Type B pancreatic cell (in vitro differentiated cells): ENCODE measurements around the gene TANGO6. TPM values are rescaled to one million over a fixed set of nuclear protein-coding genes. Genes with fewer than 3 reads are reported as not detected.

Experiments
- DNase-seq: peaks from one replicate; pipeline ENCODE4 v3.0.0; 2021; ENCODE audit warnings: mixed read lengths; ENCODE audit not compliant: unreplicated experiment; ENCODE audit errors: extremely low spot score
- H3K27ac Mint-ChIP-seq: 2 replicates; pipeline ENCODE4 v1.8.0; 2021; ENCODE audit warnings: mild to moderate bottlenecking, mixed read lengths
- H3K27me3 Mint-ChIP-seq: 2 replicates; pipeline ENCODE4 v1.8.0; 2021; ENCODE audit warnings: mixed read lengths
- H3K36me3 Mint-ChIP-seq: 2 replicates; pipeline ENCODE4 v1.8.0; 2021; ENCODE audit warnings: mixed read lengths
- H3K4me1 Mint-ChIP-seq: one replicate; pipeline ENCODE4 v1.8.0; 2021; ENCODE audit warnings: mixed read lengths; ENCODE audit not compliant: unreplicated experiment
- H3K4me3 Mint-ChIP-seq: 2 replicates; pipeline ENCODE4 v1.8.0; 2021; ENCODE audit warnings: mild to moderate bottlenecking, mixed read lengths
- H3K9me3 Mint-ChIP-seq: 2 replicates; pipeline ENCODE4 v1.8.0; 2021; ENCODE audit warnings: mixed read lengths
- CTCF ChIP-seq: fragments of 200-600 bp; sonication (generic); conservative IDR thresholded peaks from 2 replicates; pipeline ENCODE4 v1.5.0; 2021; ENCODE audit warnings: antibody characterized with exemption, mild to moderate bottlenecking
- total RNA-seq: library from RNA; stranded (reverse); gene quantifications from 2 replicates; pipeline ENCODE4 v1.2.1, GENCODE V29; 2021; ENCODE audit warnings: low replicate concordance

Gene TANGO6
- total RNA-seq, 1 donor from 2014 or later = 13.0 TPM

DNA sequence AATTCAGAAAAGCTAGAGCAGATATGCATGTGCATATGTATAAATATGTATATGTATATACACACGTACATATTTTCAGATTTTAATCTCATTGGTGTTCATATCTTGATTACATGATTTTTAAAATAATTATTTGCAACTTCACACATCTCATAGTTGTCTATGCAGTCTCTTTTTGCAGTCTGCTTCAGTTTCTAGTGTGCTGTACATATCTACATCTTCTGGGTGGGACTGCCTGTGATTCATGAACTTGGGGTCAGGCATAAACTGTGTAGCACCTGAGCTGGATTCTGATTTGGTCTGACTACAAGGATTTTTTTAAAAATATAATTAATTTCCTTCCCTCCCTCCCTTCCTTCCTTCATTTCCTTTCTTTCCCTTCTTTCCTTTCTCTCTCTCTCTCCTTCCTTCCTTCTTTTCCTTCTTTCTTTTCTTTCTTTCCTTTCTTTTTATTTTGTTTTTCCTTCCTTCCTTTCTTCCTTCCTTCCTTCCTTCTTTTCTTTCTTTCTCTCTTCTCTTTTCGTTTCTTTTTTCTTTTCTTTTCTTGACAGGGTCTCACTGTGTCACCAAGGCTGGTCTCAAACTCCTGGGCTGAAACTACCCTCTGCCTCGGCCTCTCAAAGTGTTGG, 96.5 kb downstream of the TANGO6 start:
- no peak for TF ChIP-seq CTCF
- no peaks in the 10 kb centered on the region for H3K27me3 Mint-ChIP-seq
- no peak for DNase-seq
- no peaks in the 10 kb centered on the region for H3K4me1 Mint-ChIP-seq
- H3K9me3 Mint-ChIP-seq = no peaks in the 10 kb centered on the region
- H3K36me3 Mint-ChIP-seq = peaks cover 8% of the 10 kb centered on the region
- H3K4me3 Mint-ChIP-seq = no peak overlapping the region
- H3K27ac Mint-ChIP-seq = no peak overlapping the region

GRCh38 chr16:68940816-68941215, 97.5 kb downstream of the TANGO6 start:
- no peak for DNase-seq
- Mint-ChIP-seq H3K27ac (no peak overlapping the region), H3K9me3 (no peaks in the 10 kb centered on the region), H3K36me3 (peaks cover 8% of the 10 kb centered on the region), H3K4me3 (no peak overlapping the region), H3K4me1 (no peaks in the 10 kb centered on the region), H3K27me3 (no peaks in the 10 kb centered on the region)
- no peak for TF ChIP-seq CTCF

GRCh38 chr16:68943961-68944360, 100.6 kb downstream of the TANGO6 start:
- H3K4me1 Mint-ChIP-seq = no peaks in the 10 kb centered on the region
- no peak overlapping the region for H3K4me3 Mint-ChIP-seq
- H3K9me3 Mint-ChIP-seq = no peaks in the 10 kb centered on the region
- DNase-seq = no peak
- H3K27me3 Mint-ChIP-seq = no peaks in the 10 kb centered on the region
- TF ChIP-seq CTCF = no peak
- peaks cover 8% of the 10 kb centered on the region for H3K36me3 Mint-ChIP-seq
- no peak overlapping the region for H3K27ac Mint-ChIP-seq

DNA sequence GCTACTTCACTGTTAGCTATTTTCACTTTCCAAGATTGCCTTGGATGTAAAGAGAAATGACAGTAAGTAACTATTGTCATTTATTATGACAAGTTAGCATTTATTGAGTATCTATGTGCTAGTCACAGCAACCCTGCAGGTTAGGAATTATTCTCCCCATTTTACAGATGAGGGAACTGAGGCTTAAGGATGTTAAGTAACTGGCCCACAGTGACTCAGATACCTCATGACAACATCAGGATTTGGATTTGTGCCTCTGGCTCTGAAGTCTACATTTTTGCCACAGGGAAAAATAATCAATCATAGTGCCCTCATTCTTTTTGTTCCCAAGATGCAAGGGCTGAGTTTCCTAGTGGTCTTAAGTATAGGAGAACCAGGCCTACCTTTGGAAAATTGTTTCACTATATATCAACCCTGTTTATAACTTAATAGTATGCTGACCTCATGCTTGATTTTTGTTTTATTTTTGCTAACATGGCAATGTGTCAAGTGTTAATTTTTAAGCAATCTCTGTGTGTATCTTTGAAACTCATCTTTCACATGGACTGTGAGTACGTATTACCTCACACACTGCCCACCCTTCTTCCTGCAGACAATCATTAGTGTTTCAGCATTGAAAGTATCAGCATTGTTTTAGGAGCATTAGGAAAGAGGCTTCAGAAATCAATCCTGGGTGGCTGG, 105.0 kb downstream of the TANGO6 start:
- Mint-ChIP-seq H3K9me3 (no peaks in the 10 kb centered on the region), H3K27me3 (no peaks in the 10 kb centered on the region), H3K4me1 (no peaks in the 10 kb centered on the region), H3K27ac (no peak overlapping the region), H3K36me3 (peaks cover 4% of the 10 kb centered on the region), H3K4me3 (no peak overlapping the region)
- no peak for DNase-seq
- no peak for TF ChIP-seq CTCF

- no peaks in the 10 kb centered on the region for H3K36me3 Mint-ChIP-seq
- no peak for DNase-seq
- no peak overlapping the region for H3K27ac Mint-ChIP-seq
- H3K4me1 Mint-ChIP-seq = peaks cover 4% of the 10 kb centered on the region
- no peak overlapping the region for H3K4me3 Mint-ChIP-seq
- no peak for TF ChIP-seq CTCF
- no peaks in the 10 kb centered on the region for H3K9me3 Mint-ChIP-seq
- H3K27me3 Mint-ChIP-seq = no peaks in the 10 kb centered on the region
These were observed 108.9 kb downstream of the TANGO6 start for GRCh38 chr16:68951991-68952877.
